ENCODE results near the gene SFTPD. TPM values are rescaled to one million over a fixed set of nuclear protein-coding genes. Genes with fewer than 3 reads are reported as not detected.
"Not testable (repeated sequence)": the region's sequence is repeated elsewhere in the genome, so short reads cannot be mapped to it uniquely, and the experiment has no call there.

Gene SFTPD
- total RNA-seq, 1 donor from 2014 or later, result 2.2 TPM

GRCh38 chr10:79910836-79911235 lies 38.1 kb downstream of the SFTPD start:
- H3K27ac Mint-ChIP-seq, result no peak overlapping the region
- H3K9me3 Mint-ChIP-seq, result no peaks in the 10 kb centered on the region
- TF ChIP-seq, protein P1, sequence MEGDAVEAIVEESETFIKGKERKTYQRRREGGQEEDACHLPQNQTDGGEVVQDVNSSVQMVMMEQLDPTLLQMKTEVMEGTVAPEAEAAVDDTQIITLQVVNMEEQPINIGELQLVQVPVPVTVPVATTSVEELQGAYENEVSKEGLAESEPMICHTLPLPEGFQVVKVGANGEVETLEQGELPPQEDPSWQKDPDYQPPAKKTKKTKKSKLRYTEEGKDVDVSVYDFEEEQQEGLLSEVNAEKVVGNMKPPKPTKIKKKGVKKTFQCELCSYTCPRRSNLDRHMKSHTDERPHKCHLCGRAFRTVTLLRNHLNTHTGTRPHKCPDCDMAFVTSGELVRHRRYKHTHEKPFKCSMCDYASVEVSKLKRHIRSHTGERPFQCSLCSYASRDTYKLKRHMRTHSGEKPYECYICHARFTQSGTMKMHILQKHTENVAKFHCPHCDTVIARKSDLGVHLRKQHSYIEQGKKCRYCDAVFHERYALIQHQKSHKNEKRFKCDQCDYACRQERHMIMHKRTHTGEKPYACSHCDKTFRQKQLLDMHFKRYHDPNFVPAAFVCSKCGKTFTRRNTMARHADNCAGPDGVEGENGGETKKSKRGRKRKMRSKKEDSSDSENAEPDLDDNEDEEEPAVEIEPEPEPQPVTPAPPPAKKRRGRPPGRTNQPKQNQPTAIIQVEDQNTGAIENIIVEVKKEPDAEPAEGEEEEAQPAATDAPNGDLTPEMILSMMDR (IDR thresholded peaks at IDR 0.05; ENCODE audit: unreplicated experiment), result no peak
- no peak for DNase-seq (ENCODE audit: low spot score in 2 of 2, unreplicated experiment in 2 of 2)
- H3K4me3 Mint-ChIP-seq, result no peak overlapping the region
- H3K27me3 Mint-ChIP-seq (ENCODE audit: low read depth), result no peaks in the 10 kb centered on the region
- H3K4me1 Mint-ChIP-seq, result no peaks in the 10 kb centered on the region
- H3K36me3 Mint-ChIP-seq, result peaks cover 12% of the 10 kb centered on the region

DNA sequence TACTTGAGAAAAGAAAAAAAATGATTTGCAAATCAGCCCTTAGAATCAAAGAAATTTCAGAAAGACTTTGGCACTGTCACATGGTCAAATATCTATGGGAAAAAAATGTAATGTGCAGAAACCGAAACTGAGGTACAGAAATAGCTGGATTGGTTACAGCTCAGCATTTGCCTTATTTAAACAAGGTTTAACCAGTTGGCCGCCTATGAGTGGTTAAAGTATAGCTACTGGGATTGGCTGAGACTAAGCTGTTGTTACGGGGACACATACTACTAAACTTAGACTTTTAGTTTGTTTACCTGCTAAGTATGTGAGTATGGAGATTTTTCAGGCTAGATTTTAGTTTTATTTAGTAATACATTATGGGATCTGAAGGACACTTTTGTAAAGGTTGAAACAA lies 38.6 kb downstream of the SFTPD start:
- H3K27me3 Mint-ChIP-seq (ENCODE audit: low read depth), result peaks cover 4% of the 10 kb centered on the region
- H3K27ac Mint-ChIP-seq, result no peak overlapping the region
- H3K9me3 Mint-ChIP-seq, result no peaks in the 10 kb centered on the region
- H3K4me3 Mint-ChIP-seq, result no peak overlapping the region
- H3K36me3 Mint-ChIP-seq, result peaks cover 12% of the 10 kb centered on the region
- no peak for DNase-seq (ENCODE audit: low spot score in 2 of 2, unreplicated experiment in 2 of 2)
- H3K4me1 Mint-ChIP-seq, result peaks cover 3% of the 10 kb centered on the region
- TF ChIP-seq, protein P1 (IDR thresholded peaks at IDR 0.05; ENCODE audit: unreplicated experiment), result no peak

- peaks cover 15% of the 10 kb centered on the region for H3K27me3 Mint-ChIP-seq (ENCODE audit: low read depth)
- H3K4me1 Mint-ChIP-seq, result peaks cover 4% of the 10 kb centered on the region
- H3K27ac Mint-ChIP-seq, result peak overlapping the region; percentile 94
- no peak for DNase-seq (ENCODE audit: low spot score in 2 of 2, unreplicated experiment in 2 of 2)
- H3K36me3 Mint-ChIP-seq, result peaks cover 12% of the 10 kb centered on the region
- no peaks in the 10 kb centered on the region for H3K9me3 Mint-ChIP-seq
- TF ChIP-seq, protein P1 (IDR thresholded peaks at IDR 0.05; ENCODE audit: unreplicated experiment), result no peak
- peak overlapping the region; percentile 98 for H3K4me3 Mint-ChIP-seq
These were observed 43.3 kb downstream of the SFTPD start for GRCh38 chr10:79905322-79906314.

DNA sequence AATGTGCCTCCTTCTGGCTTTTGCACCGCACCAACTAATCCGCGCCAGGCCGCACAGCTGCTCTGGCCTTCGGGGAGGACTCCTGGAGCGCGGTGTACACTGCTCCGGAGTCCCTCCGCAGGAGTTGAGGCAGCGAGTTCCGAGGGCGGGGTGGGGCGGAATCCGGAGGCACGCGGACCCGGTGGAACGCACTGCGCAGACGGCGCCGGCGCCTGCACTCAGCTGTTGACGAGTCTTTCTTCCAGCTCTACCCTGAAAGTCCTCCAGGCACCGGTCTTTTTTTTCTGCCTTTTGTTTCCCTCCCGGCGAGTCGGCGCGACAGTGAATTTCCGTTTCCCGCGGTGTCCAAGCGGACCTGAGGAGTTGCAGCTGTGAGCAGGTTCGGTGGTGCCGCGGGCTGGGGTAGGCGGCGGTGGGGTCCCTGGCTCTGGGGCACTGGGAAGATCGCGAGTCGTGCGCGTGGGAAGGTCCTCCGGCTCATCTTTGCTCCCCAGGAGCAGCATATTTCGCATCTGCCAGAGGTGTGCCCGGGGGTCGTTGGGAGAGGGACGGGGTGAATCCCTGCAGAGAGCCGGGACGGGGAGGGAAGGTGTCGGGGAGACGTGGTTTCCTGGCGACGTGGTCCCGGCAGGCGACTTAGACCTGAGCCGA lies 44.1 kb downstream of the SFTPD start:
- H3K9me3 Mint-ChIP-seq, result no peaks in the 10 kb centered on the region
- H3K4me1 Mint-ChIP-seq, result peaks cover 4% of the 10 kb centered on the region
- peaks cover 18% of the 10 kb centered on the region for H3K27me3 Mint-ChIP-seq (ENCODE audit: low read depth)
- DNase-seq (ENCODE audit: low spot score in 2 of 2, unreplicated experiment in 2 of 2), result peak; percentile 56 to 79
- H3K36me3 Mint-ChIP-seq, result peaks cover 12% of the 10 kb centered on the region
- TF ChIP-seq, protein P1 (IDR thresholded peaks at IDR 0.05; ENCODE audit: unreplicated experiment), result no peak
- H3K4me3 Mint-ChIP-seq, result peak overlapping the region; percentile 98
- H3K27ac Mint-ChIP-seq, result peak overlapping the region; percentile 94

GRCh38 chr10:79901571-79901970 lies 47.3 kb downstream of the SFTPD start:
- H3K36me3 Mint-ChIP-seq; H3K27ac Mint-ChIP-seq; DNase-seq (ENCODE audit: low spot score in 2 of 2, unreplicated experiment in 2 of 2); H3K4me3 Mint-ChIP-seq; H3K4me1 Mint-ChIP-seq; H3K9me3 Mint-ChIP-seq: not testable (repeated sequence)
- H3K27me3 Mint-ChIP-seq (ENCODE audit: low read depth), result peaks cover 30% of the 10 kb centered on the region

All from mesothelial cell of epicardium (in vitro differentiated cells).